Neuronal stem cell (in vitro differentiated cells): ENCODE measurements around the gene FTCDNL1. TPM values are rescaled to one million over a fixed set of nuclear protein-coding genes. Genes with fewer than 3 reads are reported as not detected.

Experiments
- small RNA-seq: library from polyadenylated mRNA; stranded (forward); fragments of <200 nt; extraction: miRNeasy Mini kit (QIAGEN cat#:217004); gene quantifications from one replicate; pipeline ENCODE3, GENCODE V24; 2013; ENCODE audit not compliant: insufficient read depth

FTCDNL1 gene

Small RNA genes lying within 50 kb of the gene (small RNA-seq; reads per million reads assigned to genes)
- gene AC108032.1 (not detected), gene RN7SL717P (not detected)
